Activated CD4-positive, alpha-beta T cell treated with anti-CD3 and anti-CD28 coated beads, Interleukin-2, Interleukin-6, amounts not matched to agents 100 ng/mL and 50 ng/mL, durations not matched to agents 16 hours and 8 hours (primary cell): ENCODE measurements around the gene ELOVL5.
A peak's percentile ranks its signal among the peaks of the same experiment; 100 is the strongest.
"Not testable (repeated sequence)": the region's sequence is repeated elsewhere in the genome, so short reads cannot be mapped to it uniquely, and the experiment has no call there.

ENCODE experiments used
- DNase-seq: peaks from one replicate; pipeline ENCODE4 v3.0.0-alpha.2; 2020

ELOVL5 gene

GRCh38 chr6:53359095-53359842, 10.5 kb upstream of the ELOVL5 start:
- peak; percentile 96 for DNase-seq

GRCh38 chr6:53358440-53359094, 9.8 kb upstream of the ELOVL5 start:
- DNase-seq = no peak

GRCh38 chr6:53357576-53358360, 9.0 kb upstream of the ELOVL5 start:
- DNase-seq = no peak

DNA sequence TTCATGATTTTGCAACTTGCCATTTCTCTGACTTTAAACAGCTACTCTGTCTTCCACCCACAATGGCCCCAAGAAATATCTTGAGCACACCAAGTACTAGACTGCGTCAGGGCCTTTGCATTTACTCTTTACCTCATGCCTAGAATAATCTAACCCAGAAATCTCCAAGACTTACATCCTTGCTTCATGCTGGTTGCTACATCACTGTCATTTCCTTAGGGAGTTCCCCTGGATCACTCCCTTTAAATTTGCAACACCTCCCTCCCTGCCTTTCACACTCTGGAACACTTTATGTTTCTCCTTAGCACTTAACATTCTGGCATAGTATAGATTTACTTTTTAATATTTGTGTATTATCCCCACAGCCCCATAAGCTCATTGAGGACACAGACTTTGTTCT, 4.9 kb upstream of the ELOVL5 start:
- no peak for DNase-seq

GRCh38 chr6:53352360-53352759, 3.6 kb upstream of the ELOVL5 start:
- no peak for DNase-seq

DNA sequence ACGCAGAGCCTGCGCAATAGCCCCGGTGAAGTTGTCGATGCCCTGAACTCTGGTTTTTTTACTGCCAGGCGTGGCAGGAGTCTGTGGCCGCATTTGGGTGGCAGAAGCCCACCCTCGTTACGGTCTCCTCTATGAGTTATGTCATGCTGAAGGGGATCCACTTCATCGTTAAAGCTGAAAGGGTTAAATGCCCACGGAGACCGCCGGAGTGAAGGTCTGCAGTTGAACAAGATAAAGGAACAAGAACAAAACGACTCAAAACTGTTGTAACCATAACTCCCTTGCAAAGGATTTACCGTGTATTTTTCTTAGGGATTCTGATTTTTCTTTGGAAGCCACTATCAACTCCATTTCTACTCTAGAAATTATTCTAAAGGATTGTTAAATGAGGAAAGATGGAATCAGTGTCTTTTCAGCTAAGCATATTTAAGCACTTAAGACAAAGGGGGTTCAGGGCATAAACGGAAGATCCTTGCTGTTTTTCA, 501 bp upstream of the ELOVL5 start:
- no peak for DNase-seq

DNA sequence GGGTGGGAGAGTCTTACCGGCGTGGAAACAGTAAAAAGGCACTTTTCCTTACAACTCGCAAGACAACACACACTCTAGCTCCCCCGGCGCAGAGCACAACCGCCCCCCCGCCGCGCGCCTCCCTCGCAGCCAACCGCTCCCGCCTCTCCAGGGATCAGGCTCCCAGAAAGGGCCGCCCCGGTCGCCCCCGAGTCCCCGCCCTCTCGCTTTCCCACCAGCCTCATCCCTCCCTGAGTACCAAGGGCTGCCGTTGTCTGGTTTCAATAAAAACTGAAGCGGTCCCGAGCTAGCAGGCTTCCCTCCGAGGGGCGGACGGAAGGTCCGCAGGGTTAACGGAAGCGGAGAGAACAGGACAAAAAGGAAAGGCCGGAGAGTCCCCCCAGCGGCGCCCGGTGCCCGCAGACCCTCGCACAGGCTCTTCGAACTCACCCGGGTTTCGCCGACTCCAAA, 804 bp downstream of the ELOVL5 start:
- DNase-seq = peak; percentile 62

DNA sequence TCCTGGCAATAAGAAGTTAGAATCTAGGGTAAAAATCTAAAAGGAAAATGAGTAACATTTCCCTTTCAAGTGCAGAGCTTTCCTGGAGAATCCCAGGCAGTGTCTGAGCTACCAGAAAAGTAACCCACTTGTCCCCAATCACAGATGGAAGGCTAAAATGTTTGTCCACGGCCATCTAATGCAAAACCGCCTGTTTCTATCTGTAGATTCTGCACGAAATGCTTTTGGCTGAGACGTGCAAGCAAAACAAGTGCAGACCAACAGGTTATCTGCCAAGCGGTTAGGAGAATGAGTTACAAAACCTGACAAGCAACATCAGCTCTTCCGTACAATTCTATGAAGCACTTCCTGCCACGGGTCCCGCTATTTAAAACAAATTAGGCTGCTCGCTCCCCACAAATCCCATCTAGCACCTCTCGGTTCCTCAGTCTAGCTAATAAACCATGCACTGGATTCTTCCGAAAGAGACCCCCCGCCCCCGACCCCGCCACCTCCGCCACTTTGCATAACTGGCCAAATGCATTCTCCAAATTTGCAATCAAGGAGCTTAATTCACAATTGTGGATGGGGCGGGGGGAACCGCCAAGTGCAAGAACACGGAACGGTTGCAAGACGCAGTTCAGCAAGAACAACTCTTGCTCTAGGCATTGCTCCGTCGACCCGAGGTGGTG, 1.4 kb downstream of the ELOVL5 start:
- DNase-seq = peak; percentile 60

GRCh38 chr6:53346049-53346448, 2.7 kb downstream of the ELOVL5 start:
- DNase-seq = not testable (repeated sequence)

DNA sequence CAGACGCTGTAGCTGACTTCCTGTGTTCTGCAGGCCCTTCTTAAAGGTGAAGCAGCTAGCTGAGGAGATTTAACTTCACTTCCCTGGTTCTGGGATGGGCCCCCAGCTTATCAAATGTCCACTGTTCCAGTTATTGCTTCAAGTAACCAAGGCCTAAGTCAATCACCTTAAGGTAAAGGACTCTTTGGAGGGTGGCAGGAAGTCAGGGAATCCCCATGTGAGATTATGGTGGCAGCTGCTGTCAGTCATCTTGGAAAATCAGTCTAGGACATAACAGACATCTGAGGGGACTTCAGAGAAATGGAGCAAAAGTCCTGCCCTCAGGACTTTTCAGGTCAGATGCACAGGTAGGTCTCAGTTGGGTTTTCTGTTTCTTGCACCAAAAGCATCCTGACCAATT, 3.8 kb downstream of the ELOVL5 start:
- DNase-seq = no peak

GRCh38 chr6:53343092-53343491, 5.7 kb downstream of the ELOVL5 start:
- DNase-seq = no peak

GRCh38 chr6:53342217-53342616, 6.5 kb downstream of the ELOVL5 start:
- no peak for DNase-seq

DNA sequence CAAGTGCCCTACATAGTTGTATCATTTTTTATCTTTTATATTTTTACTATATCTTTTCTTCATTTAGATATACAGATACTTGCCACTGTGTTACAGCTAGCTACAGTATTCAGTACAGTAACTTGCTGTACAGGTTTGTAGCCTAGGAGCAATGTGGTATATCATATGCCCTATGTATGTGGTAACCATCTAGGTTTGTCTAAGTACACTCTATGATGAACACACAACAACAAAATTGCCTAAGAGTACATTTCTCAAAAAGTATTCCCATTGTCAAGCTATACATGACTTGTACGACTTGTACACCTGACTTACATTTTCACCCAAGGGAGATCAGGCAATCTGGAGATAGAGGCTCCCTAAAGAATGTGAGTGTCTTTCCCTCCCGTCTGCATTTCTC, 8.2 kb downstream of the ELOVL5 start:
- DNase-seq = no peak

DNA sequence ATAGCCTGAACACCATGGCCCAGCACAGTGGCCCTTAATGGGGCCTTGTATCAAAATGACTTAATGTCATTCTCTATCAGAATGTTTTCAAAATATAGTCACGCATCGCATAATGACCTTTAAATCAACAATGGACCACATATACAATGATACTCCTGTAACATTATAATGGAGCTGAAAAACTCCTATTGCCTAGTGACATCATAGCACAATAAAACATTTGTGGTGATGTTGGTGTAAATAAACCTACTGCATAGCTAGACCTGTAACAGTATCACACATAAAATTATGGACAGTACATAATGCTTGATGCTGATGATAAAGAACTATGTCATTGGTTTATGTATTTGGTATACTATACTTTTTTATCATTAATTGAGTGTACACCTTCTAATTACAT, 9.3 kb downstream of the ELOVL5 start:
- DNase-seq = no peak

GRCh38 chr6:53338304-53338703, 10.4 kb downstream of the ELOVL5 start:
- DNase-seq = no peak

DNA sequence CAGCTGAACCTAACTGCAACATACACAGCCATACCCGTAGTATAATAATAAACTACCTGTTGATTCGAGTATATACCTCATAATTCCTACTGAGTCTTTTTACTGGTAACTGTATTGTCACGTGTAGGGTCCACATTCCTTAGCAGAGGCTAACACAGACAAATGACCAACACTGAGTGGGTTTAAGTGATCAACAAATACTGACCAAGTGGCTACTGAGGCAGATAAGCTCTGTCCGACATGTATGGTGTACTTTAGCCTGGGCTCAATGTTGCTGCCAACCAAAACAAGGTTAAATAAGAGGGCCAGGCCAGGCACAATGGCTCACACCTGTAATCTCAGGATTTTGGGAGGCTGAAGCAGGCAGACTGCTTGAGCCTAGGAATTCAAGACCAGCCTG, 12.7 kb downstream of the ELOVL5 start:
- no peak for DNase-seq

DNA sequence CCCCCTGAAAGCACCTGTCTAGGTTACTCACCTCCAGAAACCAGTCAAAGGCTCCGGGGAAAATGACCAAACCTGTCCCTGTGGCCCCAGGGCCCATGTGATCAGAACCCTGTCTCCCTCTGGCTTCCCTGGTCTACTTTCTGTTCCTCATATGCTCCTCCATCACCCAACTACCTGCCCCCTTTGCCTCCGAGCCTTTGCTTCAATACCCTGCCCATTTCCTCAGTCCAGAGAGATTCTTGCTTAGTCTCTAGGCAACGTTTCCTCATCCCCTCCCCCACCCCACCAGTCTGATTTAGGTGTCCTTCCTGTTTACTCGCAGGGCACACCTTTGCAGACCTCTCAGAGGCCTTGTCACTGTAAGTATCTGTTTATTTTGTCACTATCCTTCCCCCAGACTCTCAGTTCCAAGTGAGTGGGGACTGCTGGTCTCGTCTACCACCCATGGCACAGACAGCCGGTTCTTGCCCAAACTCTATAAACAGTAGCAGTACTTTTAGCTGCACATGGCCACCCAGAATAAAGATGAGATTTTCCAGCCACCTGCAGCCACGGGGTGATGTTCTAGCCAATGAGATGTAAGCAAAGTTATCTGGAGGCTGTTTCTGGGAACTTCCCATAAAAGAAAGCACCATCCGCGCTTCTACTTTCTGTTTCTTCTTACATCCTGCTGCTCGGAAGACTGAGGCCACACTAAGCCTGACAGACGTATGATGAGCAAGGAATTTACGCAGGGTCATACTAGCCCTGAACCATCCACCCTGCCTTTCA, 13.3 kb downstream of the ELOVL5 start:
- peak; percentile 74 for DNase-seq

- no peak for DNase-seq
Measured at GRCh38 chr6:53333439-53334408, 15.0 kb downstream of the ELOVL5 start.

DNA sequence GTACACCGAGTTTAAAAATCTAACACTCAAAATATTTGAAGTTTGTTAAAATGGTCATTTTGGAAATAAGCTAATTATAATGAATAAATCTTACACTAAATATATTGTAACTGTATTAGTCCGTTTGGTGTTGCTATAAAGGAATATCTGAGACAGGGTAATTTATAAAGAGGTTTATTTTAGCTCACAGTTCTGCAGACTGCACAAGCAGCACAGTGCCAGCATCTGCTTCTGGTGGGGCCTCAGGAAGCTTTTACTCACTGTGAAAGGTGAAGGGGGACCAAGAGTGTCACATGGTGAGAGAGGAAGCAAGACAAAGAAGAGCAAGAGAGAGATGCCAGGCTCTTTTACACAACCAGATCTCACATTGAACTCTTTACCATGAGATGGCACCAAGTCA, 17.1 kb downstream of the ELOVL5 start:
- DNase-seq = no peak

DNA sequence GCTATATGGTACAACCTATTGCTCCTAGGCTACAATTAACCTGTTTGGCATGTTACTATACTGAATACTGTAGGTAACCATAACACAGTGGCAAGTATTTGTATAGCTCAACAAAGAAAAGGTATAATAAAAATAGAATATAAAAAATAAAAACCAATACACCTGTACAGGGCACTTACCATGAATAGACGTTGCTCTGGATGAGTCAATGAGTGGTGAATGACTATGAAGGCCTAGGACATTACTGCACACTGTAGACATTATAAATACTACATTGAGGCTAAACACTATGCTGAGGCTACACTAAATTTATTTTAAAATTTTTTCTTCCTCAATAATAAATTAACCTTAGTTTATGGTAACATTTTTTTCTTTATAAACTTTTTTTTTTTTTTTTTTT, 18.6 kb downstream of the ELOVL5 start:
- DNase-seq = no peak

DNA sequence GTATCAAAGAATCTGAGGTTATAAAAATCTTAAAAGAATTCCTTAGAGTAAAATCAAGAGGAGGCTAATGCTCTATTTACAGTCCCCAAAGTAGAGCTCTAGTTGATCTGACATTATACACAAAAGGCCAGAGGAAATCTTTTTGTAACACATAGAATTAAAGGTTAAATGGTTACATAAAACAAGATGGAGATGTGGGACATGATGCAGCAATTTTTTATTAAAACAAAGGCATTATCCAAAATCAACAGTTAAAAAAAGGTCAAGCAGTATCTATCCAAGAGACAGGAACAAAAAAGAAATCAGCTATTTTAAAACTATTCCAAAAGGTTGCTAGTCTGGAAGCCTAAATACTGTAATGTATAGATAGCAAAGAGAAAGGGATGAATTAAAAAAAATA, 20.4 kb downstream of the ELOVL5 start:
- no peak for DNase-seq
